CMK (cell line): Measurements from ENCODE around the gene DIO2.

Experiments used
- DNase-seq: peaks from one replicate; pipeline ENCODE4 v3.0.0-alpha.2; 2010; ENCODE audit warnings: low read depth

The DIO2 gene

DNA sequence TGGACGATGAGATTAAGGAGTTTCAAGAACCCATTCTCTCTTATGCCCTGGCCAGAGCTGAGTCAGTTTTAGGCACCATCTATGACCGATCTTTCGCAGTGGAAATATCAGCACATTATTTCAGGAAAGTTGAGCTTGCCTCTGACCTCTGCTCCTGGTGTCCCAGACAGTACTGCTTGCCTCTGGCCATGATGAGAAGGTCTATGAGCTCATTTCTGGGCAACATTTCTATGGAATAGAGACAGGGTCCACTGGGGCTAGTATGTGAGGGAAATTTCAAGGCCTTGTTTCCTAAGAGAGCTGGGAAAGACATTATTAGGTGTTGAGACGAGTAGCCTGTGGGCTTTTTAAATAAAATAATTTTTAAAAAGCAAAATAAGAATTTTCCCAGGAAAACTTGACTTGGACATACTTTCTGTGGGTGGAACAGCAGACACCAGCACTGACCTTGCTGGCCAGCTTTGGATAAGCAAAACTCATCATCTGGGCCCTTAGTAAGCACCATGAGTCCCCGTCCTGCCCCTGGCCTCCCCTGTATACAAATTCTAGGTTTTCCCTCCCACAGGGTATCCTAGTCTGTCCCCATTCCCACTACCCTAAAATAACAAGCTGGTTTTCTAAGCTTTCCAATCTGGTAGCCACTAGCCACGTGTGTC, 43.4 kb downstream of the DIO2 start:
- DNase-seq, result no peak

DNA sequence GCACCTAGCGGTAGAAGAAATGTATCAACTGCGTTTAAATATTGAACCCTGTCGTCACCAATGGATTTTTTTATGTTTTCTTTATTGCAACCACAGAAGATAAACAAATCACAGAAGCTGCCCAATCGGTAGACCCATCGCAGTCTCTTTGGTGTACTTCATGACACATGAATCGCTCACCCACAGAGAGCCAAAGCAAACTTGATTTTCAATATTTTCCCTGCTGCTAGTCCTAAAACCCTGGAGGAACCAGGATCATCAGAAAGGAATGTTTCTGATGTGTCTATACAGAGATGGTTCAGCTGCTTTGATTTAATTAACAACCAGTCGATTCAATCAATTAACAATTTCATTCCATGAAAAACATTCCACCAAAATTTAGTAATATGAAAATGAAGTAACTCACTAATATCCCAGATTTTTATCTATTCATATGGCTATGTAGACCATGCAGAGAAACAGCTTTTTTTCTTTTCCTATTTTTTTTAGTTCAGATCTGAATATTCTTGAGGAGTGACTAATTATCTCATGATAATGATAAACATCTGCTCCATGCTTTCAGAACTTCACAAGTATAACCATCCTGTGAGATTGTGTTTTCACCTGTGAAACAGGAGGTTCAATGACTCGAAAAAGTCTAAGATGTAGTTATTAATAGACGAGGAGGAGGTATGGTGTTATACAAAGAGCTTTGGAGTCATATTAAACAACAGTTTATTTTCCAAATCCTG, 46.1 kb downstream of the DIO2 start:
- DNase-seq, result no peak

DNA sequence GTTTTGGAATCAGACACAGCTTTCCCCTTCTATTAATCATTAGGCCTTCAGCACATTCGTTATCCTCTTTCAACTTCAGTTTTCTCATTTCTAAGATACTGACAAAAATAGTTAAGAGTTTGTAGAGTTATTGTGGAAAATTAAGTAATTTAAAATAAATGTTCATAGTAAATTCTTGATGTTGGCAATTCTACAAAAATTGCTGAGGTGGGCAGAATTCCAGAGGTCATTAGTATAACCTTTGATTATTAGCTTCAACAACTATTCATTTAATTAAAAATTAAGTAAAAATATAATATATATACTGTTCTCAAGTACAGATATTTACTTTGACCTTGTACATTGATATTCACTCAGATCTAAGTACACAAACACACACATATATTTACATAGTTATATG, 58.5 kb downstream of the DIO2 start:
- no peak for DNase-seq

DNA sequence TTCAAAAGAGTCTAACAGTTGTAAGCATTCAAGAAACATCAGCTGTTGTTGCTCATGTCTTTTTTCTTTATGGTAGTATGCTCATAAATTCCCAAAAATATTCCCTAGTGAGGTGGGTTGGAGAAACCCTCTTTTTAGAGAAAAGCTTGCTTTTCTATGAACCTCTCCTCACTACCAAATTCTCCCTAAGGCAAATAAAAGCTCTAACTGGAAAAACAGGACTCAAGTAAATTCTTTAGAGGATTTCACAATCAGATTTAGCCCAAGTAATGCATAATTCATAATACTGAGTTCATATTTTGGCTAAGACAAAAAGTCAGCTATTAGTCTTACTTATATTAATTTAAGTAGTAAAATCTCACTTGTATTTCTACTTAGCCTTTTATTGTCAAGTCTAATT, 59.1 kb downstream of the DIO2 start:
- DNase-seq, result no peak

DNA sequence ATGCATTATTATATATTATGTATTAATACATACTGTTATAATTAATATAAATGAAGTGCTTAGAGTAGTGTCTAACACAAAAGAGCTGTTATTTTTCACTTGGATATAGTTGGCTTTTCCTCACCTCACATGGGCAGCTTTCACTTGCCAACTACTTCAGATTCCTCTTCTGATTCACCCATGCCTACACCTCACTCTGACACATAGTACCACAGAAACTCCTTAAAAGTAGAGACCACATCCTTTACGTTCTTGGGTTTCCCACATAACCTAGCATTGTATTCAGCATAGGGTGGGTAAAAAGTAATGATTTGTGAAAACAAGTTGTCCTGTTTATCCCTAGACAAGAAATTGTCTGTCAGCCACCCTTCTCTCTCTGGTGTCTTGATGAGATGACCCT, 61.0 kb downstream of the DIO2 start:
- DNase-seq, result no peak
